Hippocampal formation (tissue), 2 donors: ENCODE results near the gene SMARCC2.
"Not testable (repeated sequence)": the region's sequence is repeated elsewhere in the genome, so short reads cannot be mapped to it uniquely, and the experiment has no call there.

Experiments
- DNase-seq, 2 donors: peaks; one replicate each; lab custom pipeline; 2025; lab: John Stamatoyannopoulos, UW

The SMARCC2 gene

DNA sequence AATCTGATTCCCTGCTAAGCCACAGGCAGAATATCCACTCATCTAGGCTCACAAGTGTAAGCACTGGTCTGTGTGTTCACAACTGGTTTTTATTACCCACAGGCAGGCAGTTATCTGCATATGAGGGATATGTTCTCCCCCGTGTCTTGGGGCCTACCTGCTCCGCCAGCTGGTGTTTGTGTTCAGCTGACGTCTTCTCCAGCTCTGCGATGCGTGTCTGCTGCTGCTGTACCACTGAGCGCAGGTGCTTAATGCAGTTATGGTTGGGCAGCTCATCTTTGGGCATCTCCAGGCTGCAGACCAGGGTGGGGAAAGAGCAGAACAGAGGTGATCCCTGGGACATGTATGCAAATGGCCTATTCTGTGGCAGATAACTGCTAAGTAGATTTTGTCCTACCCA is 18.7 kb upstream of the SMARCC2 start:
- DNase-seq, result no peak

DNA sequence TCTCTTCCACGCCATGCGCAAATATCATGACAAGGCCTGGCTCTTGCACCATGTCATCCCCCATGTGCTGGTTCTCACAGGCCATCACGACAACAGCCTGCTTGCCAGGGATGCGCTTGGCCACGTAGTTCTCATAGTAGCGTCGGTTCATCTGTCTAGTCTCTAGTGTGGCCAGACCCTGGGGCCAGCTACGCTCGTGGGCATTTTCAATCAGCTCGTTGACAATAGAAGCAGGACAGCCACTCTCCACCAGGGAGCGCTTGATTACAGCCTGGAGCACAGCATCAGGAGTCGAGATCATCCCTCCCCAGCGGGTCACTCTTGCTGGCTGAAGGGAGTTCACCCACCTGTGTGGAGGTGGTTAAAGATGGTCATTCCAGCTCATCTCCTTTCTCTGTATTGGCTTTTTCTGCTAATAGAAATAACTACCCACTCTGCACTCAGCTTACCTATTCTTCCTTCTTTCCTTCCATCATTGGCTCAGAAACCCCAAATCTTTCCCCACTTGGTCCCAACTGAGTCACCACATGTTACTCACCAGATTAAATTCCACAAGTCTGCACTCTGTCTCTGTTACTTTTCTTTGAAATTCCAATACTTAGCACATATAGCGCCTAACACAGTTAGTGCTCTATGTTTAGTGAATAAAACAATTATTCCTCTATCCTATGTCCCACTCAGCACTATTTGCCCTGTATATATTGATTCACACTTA is 17.3 kb upstream of the SMARCC2 start:
- DNase-seq, result peak in 1 of 2 donors; percentile 10

DNA sequence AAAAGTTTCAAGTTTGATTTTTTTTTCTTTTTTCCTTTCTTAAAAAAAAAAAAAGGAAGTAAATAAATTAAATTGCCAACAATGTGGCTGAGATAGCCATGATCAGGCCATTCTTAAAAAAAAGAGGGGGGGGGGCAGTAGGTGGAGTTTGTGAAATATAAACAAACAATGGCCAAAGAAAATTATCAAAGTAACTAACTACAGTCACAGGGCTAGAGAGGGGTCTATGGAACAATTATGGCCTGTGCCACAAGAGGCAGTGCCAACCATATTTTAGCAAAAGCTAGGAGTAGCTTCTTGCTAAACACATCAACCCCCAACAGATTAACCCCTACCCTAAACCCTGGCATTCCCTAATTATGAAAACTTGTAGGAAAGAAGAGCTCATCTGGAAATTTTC is 16.2 kb upstream of the SMARCC2 start:
- no peak for DNase-seq

DNA sequence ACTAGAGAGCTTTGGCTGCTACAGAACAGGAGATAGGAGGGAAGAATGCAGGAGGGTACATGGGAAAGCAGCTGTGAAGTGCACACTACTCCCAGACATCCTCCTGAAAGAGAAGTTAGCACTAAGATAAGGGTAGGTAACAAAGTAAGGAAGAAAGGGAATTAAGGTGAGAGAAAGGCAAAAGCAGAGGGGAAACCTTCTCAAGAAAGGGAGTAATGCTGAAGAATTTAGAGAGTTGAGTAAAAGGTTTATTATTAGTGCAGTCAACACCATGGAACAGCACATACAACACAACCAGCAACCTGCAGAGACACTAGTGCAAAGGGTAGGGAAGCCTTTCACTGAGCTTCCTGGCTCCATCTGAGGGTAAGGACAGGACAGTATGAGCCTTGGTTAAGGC is 15.0 kb upstream of the SMARCC2 start:
- no peak for DNase-seq

DNA sequence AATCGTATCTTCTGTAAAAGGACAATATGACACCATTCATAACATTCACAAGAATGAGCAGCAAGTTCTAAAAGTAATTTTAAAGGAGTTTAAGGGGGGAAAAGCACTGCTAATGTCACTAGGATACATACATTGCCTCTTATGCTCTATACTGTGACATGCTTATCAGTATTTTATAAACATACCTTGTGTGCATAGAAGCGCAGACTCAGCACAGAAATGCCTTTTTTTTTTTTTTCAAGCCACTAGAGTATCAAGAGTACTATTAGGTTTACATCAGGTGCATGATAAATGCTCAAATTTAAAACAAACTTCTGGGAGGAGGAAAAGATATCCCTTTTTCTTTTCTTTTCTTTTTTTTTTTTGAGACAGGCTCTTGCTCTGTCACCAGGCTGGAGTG is 13.6 kb upstream of the SMARCC2 start:
- no peak for DNase-seq

DNA sequence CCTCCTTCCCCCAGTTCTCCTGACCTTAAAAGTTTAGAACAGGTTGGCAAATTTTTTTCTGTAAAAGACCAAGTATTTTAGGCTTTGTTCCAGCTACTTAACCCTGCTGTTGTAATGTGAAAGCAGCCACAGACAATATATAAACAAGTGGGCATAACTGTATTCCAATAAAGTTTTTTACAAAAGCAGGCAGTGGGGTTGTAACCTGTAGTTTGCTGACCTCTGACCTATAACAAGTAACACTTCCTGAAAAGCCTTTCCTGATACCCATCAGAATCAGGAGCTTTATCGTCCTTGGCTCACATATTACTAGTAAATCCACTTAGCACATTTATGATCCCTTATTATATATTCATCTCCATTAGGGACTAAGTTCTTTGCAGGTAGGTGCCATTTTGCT is 13.1 kb upstream of the SMARCC2 start:
- DNase-seq, result no peak

DNA sequence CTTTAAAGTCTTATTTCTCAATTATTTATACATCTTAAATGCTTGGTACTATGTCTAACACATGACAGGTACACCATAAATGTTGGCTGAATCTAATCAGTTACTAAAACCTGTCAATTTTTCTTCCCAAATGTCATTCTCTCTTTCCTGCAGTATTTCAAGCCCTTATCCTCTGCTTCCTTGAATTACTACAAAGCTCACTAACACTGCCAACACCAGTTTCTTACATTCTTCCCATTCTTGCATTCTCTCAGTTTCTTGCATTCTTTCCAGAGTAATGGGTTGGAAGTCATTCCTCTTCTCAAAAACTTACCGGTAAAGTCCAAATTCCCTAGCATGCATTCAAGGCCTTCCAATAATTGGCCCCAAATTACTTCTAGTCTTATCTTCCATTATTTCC is 9.6 kb upstream of the SMARCC2 start:
- DNase-seq, result no peak

DNA sequence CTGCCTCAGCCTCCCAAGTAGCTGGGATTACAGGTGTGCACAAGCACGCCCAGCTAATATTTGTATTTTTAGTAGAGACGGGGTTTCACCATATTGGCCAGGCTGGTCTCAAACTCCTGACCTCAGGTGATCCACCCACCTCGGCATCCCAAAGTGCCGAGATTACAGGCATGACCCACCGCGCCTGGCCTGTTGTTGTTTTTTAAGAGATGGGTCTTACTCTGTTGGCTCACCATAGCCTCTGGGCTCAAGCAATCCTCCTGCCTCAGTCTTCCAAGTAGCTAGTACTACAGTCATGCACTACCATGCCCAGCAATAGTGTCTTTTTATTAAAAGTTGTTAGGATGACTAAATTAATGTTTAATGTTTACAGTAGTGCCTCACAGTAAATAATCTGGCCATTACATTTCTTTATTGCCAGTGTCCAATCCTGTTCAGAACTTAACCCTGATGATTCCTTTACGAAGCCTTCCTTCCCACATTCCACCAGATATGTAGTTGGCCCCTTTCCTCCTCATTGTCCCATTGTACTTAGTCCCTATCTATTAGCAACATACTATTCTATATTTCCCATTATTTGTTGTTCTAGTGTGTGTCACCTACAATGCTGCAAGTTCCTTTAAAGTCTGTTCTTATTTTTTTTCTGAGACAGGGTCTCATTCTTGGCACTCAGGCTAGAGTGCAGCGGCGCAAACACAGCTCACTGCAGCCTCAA is 8.8 kb upstream of the SMARCC2 start:
- DNase-seq, result no peak

DNA sequence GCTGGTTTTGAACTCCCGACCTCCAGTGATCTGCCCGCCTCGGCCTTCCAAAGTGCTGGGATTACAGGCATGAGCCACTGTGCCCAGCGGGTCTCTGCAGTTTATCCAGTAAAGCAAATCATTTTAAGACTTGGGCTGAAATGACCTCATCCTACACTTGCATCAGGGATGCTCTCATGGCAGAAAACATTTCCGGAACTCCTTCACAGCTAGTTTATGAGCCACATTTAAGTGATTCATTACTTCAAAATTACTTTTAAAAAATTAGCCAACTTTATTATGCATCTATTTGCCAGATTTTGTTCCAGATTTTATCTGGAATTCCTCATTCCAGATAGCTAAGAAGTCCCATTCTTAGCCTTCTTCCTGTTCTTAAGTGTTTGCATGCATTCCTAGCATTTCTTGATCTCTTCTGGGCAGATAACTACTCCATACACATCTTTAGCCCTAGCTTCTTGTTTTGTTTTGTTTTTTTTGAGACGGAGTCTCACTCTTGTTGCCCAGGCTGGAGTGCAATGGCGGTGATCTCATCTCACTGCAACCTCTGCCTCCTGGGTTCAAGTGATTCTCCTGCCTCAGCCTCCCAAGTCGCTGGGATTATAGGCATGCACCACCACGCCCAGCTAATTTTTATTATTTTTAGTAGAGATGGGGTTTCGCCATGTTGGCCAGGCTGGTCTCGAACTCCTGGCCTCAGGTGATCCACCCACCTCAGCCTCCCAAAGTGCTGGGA is 7.7 kb upstream of the SMARCC2 start:
- DNase-seq, result not testable (repeated sequence)

DNA sequence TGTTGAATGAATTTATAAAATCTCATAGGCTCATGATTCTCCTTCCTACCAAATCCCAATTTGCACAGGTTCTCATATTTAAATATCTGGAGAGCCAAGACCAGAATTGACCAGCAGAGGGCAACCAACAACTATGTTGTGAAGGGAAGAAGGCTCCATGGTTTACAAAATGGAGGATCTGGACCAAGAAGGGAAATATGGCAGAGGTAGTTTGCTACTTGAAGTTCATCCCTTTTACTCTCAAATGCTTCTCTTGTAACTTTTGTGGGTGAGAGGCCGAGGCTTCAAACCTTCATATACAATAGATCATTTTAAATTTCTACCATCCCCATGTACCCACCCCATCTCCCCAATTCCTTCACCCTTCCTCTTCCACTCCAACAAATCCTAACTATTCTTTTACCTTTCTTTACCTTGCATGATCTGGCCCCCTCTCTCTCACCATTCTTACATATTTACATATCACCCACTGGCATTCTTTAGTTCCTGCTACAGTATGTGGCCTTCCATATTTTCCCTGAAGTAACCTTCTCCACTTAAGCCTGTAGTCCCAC is 3.8 kb upstream of the SMARCC2 start:
- DNase-seq, result peak; percentile 32 to 74

DNA sequence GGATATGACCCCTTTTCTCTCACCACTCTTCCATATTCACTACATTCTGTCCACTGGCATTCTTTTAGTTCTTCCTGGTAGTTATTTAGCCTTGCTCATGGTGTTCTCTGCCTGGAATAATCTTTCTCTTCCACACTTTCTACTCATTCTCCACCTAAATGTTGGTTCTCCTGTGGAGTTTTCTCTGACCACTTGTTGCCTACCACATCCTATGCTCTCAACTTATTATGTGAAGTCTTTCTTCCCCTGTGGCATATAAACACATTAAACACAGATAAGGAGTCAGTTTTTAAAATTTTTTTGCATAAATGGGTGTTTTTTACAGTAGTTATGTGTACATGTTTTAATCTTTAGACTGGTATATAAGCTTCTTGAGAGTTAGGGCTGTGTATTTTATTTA is 3.3 kb upstream of the SMARCC2 start:
- no peak for DNase-seq

DNA sequence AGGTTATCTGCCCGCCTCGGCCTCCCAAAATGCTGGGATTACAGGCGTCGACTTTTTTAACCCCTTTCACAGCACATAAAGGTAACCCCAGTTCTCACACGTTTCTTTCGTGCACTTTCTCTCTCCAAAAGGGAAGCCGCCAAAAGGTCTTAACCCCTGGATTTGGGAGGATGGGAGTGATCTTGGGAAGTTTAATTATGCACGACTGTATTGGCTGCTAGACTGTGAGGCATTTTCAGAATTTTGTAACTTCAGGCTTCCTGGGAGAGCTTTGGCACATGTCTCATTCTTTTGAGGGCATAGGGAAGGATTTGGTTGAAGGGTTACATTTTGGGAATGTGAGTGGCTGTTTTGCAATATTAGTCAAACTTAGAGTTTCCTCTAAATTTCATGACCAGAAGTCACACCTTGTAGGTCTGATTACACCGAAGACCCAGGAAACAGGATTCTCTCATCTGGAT is 1.4 kb upstream of the SMARCC2 start:
- no peak for DNase-seq

DNA sequence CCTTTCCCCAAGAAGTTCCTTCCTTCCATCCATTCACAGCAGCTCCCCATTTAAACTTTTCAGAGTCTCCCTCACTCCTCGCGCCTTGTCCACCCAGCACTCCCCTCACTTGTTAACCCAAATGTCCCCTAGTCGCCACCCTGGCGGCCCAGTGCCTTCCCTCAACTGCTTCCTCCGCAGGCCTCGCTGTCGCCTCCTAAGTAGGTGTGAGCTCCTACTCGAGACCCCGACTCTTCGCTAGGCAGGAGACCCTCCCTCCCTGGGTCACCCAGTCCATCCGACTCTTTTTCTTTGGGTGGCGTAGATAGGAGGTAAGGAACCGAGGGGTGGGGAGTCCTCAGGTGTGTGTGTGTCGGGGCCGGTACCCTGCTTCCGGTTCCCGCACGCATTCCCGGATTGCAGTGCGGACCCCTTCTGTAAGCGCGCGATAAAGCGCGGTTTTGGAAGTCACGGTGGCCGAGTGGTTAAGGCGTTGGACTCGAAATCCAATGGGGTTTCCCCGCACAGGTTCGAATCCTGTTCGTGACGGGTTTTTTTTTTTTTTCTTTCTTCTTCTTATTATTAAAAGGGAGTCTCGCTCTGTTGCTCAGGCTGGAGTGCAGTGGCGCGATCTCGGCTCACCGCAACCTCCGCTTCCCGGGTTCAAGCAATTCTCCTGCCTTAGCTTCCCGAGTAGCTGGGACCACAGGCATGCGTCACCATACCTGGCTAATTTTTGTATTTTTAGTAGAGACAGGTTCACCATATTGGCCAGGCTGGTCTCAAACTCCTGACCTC is 823 bp upstream of the SMARCC2 start:
- DNase-seq, result peak; percentile 40 to 56

DNA sequence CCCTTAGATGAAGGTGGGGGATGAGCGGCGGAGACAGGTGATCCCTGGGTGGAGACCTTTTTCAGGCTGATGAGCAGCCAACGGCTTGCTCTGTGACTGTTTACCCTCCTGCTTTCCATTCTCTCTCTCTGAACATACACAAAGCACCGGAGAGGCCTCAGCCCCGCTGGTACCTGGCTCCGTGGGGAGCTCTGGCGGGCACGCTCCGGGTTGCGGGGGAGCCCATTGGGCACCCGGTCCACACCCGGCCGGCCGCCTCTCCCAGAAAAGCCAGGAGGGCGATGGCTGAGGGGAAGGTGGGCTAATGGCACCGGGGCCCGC is 545 bp downstream of the SMARCC2 start:
- DNase-seq, result peak in 1 of 2 donors; percentile 40

DNA sequence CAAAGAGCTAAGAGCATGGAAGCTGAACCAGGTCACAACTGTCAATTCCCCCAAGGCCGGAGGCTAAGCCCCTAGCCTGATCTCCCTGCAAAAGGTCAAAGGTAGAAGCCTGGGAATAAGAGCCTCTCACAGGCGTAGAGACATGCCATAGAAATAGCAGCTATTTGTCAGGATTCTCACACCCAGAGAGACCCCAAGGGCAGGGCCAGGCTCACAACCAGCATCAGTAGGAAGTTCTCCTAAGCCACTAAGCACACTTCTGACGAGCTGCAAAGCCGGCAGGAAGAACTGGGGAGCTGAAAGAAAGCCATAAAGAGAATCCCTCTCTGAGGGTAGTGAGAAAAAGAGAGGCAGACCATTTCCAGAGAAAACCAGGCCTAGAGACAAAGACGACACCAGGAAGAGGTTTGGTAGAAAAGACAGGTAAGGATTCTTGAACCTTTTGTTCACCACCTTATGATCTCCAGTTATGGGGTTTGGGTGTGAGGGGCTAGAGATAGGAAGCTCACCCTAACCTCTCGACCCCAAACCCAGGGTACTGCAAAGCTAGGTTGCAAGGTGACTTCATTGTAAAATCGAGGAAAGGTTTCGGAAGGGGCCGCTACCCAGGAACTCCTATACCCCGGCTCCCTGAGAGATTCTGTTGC is 1.0 kb downstream of the SMARCC2 start:
- DNase-seq, result no peak

DNA sequence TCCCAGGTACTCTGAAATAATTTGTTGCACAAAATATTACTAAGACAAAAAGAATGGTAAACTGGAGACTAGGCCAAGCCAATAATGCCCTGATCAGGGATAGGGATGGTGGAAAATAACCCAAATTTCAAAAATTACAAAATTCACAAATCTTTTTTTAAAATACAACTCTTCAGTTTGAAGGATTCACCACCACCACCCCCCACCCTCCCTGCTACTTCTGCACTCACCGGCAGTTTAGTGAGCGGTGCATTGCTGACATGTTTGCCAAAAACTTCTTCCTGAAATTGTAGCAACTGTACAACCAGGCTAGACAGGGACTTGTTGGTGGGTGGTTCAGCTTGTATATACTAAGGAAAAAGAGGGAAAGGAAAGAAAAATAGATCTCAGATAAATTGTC is 2.3 kb downstream of the SMARCC2 start:
- no peak for DNase-seq

DNA sequence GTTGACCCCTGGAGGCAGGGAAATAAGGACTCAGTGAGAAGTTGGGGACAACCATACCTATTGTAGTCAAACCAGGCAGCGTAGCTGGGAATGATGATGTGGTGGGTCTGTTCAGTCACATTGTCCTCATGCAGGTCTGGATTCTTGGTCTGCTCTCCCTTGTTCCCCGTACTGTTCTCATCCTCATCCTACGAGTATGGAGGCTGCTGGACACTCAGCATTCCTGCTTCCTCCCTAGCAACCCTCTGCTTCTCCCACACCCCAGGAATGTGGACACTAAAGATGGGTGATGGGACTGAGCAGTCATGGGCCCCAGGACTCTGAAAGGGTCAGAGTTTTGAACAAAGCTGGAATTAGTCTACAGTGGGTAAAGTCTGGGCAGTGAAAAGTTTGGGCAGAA is 10.9 kb downstream of the SMARCC2 start:
- DNase-seq, result no peak

DNA sequence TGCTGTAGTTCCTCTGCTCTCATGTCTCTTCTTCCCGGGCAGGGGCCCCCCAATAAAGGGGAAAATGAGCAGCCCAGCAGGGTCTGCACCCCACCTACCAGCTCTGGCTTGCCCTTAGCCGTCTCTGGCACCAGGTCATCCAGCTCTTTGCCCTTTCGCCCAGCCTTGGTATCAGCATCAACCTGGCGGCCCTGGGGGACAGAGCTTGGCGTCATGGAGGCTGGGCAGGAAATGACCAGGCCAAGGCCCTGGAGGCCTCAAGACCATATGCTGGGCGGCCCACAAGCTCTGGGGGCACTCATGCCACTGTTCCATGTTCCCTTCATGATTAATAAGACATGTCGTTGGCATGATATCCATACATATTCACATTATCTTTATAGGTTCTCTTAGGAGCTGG is 16.4 kb downstream of the SMARCC2 start:
- no peak for DNase-seq

DNA sequence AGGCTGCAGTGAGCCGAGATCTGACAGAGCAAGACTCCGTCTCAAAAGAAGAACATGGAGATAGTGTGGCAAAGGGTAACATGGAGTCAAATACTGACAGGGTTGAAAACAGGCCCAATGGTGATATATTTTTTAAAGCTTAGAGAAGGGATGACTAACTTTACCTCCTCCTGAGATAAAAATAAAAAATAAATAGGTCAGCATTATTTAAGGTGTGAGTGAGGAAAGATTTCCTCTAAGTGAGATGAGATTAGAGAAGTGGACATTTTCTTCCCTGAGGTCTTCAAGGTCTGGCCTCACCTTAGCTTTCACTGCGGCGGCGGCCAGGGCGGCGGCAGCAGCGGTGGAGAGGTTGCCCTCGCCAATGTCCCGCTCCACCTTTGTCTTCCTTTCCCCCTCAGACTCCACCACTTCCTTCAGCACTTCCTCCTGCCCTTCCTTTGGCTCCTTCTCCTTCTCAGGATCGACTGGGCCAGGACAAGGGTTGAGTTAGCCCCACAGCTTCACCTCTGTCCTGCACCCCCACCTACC is 20.0 kb downstream of the SMARCC2 start:
- DNase-seq, result no peak

DNA sequence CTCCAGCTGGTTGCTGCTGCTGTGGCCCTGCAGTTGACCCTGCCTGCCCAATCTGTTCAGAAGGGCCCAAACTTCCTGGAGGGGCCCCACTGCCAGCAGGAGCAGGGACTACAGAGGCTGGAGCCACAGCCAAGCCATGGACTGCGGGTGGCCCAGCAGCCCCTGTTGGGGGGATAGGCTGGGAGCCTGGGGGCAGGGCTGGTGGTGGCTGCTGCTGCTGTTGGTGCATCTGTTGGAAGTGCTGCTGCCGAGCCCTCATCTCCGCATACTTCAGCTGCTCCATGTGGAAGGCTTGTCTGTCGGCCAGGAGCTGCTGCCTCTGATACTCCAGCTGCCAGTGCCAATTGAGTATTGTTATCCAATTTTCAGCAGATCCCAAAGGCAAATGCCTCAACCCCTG is 23.9 kb downstream of the SMARCC2 start:
- no peak for DNase-seq

DNA sequence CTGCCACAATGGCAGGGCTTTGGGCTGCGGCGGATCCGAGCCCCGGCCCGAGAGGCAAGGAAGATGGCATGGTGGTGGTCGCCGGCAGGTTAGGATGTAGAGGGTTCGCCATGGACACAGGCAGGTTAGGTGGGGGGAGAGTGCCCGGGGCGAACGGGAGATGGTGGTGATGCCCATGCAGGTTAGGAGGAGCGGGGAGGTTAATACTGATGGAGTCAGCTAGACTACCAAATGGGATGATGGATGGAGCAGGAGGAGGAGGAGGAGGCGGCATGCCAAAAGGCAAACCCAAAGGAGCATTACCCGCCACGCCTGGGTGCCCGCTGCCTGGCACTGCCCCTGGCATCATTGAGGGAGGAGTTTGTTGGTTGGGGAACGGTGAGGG is 24.9 kb downstream of the SMARCC2 start:
- no peak for DNase-seq
